ENCODE measurements around the gene RCOR2.
A peak's percentile ranks its signal among the peaks of the same experiment; 100 is the strongest.
"Not testable (repeated sequence)": the region's sequence is repeated elsewhere in the genome, so short reads cannot be mapped to it uniquely, and the experiment has no call there.

The RCOR2 gene

GRCh38 chr11:63916837-63917691, at the start of gene RCOR2:
Gene RCOR2 (minus strand): TSS chr11:63917164. CDS start chr11:63916456, 708 bp downstream.
- DNase-seq (ENCODE audit: low read depth) = no peak
- peak within 1 kb of the TSS; percentile 45 for H3K4me3 ChIP-seq (ENCODE audit: low read length)
- TF ChIP-seq CTCF (conservative IDR thresholded peaks at IDR 0.05; ENCODE audit: low read depth, low read length) = no peak

- no peak for TF ChIP-seq CTCF (conservative IDR thresholded peaks at IDR 0.05; ENCODE audit: low read depth, low read length)
- no peak for DNase-seq (ENCODE audit: low read depth)
- H3K4me3 ChIP-seq (ENCODE audit: low read length) = no peak overlapping the region
Observed at GRCh38 chr11:63966444-63966843, 49.5 kb upstream of the RCOR2 start.

DNA sequence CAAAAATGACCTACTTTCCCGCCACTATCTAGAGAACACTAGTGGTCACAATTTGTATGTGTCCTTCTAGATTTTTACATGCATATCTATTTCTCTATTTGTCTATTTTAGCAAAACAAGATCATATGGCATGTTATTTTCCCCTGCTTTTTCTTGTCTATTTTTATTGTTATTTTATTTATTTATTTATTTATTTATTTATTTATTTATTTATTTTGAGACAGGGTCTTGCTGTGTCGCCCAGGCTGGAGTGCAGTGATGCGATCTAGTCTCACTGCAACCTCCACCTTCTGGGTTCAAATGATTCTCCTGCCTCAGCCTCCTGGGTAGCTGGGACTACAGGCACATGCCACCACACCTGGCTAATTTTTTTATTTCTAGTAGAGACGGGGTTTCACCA, 46.9 kb upstream of the RCOR2 start:
- DNase-seq (ENCODE audit: low read depth); H3K4me3 ChIP-seq (ENCODE audit: low read length): not testable (repeated sequence)

- DNase-seq (ENCODE audit: low read depth) = no peak
- TF ChIP-seq CTCF (conservative IDR thresholded peaks at IDR 0.05; ENCODE audit: low read depth, low read length) = no peak
- H3K4me3 ChIP-seq (ENCODE audit: low read length) = no peak overlapping the region
Observed at GRCh38 chr11:63961608-63962412, 44.8 kb upstream of the RCOR2 start.

- no peak for TF ChIP-seq CTCF (conservative IDR thresholded peaks at IDR 0.05; ENCODE audit: low read depth, low read length)
- DNase-seq (ENCODE audit: low read depth) = no peak
- no peak overlapping the region for H3K4me3 ChIP-seq (ENCODE audit: low read length)
Observed at GRCh38 chr11:63958008-63958407, 41.0 kb upstream of the RCOR2 start.

GRCh38 chr11:63952570-63952969, 35.6 kb upstream of the RCOR2 start:
- no peak for DNase-seq (ENCODE audit: low read depth)
- no peak for TF ChIP-seq CTCF (conservative IDR thresholded peaks at IDR 0.05; ENCODE audit: low read depth, low read length)
- H3K4me3 ChIP-seq (ENCODE audit: low read length) = no peak overlapping the region

DNA sequence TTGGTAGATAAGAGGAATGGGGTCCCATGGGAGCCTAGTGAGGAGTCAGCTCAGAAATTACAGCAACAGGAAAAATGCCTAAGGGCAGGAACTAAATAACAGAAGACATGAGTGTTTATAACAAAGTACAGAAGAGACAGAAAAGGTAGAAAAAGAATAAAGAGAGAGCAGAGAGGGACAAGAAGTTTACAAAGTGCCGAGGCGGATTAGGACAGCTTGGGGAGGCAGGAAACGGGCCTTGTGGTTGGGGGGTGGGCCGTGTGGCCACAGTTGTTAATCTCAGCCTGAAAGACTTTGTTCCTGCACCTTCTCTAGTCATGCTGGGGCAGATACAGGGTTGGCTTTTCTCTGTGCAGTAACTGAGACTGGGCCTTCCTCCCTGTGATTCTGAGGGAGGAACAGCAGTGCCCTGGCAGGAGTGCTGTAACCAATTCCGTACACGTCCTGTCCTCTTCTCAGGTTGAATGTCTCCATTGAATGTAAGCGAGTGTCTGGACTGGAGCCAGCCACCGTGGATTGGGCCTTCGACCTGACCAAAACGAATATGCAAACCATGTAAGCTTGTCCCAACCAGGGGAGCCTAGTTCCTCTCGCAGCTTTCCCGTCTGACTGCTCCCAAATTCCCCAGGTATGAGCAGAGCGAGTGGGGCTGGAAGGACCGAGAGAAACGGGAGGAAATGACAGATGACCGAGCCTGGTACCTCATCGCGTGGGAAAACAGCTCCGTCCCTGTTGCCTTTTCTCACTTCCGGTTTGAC, 35.0 kb upstream of the RCOR2 start:
- DNase-seq (ENCODE audit: low read depth) = no peak
- H3K4me3 ChIP-seq (ENCODE audit: low read length) = no peak overlapping the region

More for the DNA sequence above, 35.0 kb upstream of the RCOR2 start:
- no peak for TF ChIP-seq CTCF (conservative IDR thresholded peaks at IDR 0.05; ENCODE audit: low read depth, low read length)

Data from retinal pigment epithelial cell (primary cell).